Left cardiac atrium (tissue), 4 donors: ENCODE measurements around the gene ACSM3. TPM values are rescaled to one million over a fixed set of nuclear protein-coding genes. Genes with fewer than 3 reads are reported as not detected.
"Not testable (repeated sequence)": the region's sequence is repeated elsewhere in the genome, so short reads cannot be mapped to it uniquely, and the experiment has no call there.

Experiments used
- ATAC-seq, 2 donors: fragments of 200-7000 bp; cut with Tn5 transposase; one replicate each; pipeline ENCODE4 v1.9.1; 2020; ENCODE audit warnings: mild to moderate bottlenecking in 2 of 2, moderate library complexity in 2 of 2
- DNase-seq: peaks from one replicate; pipeline ENCODE4 v3.0.0-alpha.2; 2020
- intact Hi-C, 2 donors: fragments of 100-400 bp; cut with DNase I; formaldehyde crosslinking; loops; one replicate each; pipeline versions ENCODE4 v1.14.1 to v1.15.1; 2022 to 2023
- total RNA-seq, 2 donors: library from RNA; stranded (reverse); fragmentation: NEBNext Ultra II Directional; extraction: Animal tissue kit (Norgen Biotek cat#: 25700); gene quantifications; one replicate each; pipeline ENCODE4 v1.2.1, GENCODE V29; 2021
- donor health status: DM: no; HTN: yes; CAD: no.
- donor health status: DM: no; HTN: yes; CAD: no; lungs with severe emphysema.
- donor health status: DM: yes; HTN: yes; CAD: no.
- donor health status: Dilated cardiomyopathy.

The ACSM3 gene
- total RNA-seq, 2 donors from 2014 or later = 8.9 to 11.8 TPM

DNA sequence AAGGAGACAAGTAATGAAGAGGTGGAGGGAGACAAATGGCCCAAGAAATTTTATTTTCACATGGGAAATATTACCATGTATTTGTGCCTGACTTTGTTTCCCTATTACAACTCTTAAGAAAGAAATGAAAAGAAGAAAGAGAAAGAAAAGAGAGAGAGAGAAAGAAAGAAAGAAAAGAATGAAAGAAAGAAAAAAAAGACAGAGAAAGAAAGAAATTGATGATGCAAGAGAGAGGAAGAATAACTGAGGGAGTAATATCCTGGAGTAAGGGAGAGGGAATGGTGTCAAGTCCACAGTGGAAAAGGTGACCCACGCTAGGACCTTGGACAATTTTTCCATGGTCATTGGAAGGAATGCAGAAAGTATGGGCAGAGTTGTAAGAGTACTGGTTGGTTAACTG, 10.1 kb upstream of the ACSM3 start:
- ATAC-seq = no peak
- no peak for DNase-seq
- intact Hi-C loops = no loop called here

DNA sequence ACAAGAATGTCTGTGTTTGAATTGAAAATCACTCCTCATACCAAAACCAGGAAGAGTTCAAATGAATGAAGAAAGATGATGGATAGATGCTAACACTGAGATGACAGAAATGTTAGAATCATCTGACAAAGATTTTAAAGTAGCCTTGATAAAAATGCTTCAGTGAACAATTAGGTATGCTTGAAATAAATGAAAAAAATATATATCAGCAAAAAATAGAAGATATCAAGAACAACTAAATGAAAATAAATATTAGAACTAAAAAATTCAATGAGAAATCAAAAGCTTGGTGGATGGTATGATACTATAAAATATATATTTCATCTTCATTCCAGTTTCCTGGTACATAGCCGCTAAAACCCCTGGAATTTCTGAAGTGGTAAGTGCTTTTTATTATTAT, 8.6 kb upstream of the ACSM3 start:
- ATAC-seq (no peak), DNase-seq (no peak)
- intact Hi-C loops = no loop called here

DNA sequence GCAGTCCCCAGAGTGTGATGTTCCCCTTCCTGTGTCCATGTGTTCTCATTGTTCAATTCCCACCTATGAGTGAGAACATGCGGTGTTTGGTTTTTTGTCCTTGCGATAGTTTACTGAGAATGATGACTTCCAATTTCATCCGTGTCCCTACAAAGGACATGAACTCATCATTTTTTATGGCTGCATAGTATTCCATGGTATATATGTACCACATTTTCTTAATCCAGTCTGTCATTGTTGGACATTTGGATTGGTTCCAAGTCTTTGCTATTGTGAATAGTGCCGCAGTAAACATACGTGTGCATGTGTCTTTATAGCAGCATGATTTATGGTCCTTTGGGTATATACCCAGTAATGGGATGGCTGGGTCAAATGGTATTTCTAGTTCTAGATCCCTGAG, 8.0 kb upstream of the ACSM3 start:
- DNase-seq, ATAC-seq, intact Hi-C loops: not testable (repeated sequence)

DNA sequence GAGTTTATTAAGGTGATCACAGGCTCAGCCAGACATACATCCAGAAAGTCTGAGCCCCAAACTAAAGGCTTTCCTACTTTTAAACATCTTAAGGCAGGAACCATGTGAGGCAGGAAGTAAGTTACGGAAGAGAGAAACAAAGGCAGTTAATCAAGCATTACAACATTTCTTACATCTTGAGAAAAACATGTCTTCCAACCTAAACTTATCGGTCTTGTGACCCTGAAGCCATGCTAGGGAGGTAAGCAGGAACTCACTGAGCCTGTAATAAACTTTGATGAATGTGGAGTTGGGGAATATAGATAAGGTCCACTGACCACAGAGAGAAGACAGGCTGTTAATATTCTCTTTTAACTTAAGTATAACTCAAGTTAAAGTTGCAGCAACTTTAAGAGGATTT, 3.5 kb upstream of the ACSM3 start:
- intact Hi-C loops = no loop called here
- no peak for DNase-seq
- no peak for ATAC-seq

DNA sequence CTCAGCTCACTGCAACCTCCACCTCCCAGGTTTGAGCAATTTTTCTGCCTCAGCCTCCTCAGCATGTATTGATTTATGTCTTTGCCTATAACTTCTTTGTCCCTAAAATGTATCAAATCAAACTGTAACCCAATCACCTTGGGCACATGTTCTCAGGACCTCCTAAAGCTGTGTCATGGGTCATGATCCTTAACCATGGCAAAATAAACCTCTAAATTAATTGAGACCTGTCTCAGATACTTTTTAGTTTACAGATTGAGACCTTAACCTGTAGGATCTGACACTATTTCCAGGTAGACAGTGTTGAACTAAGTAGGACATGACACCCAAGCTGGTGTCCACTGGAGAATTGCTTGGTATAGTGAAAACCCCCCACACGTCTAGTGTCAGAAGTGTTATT, 2.6 kb upstream of the ACSM3 start:
- intact Hi-C loops = no loop called here
- ATAC-seq (no peak), DNase-seq (no peak)

DNA sequence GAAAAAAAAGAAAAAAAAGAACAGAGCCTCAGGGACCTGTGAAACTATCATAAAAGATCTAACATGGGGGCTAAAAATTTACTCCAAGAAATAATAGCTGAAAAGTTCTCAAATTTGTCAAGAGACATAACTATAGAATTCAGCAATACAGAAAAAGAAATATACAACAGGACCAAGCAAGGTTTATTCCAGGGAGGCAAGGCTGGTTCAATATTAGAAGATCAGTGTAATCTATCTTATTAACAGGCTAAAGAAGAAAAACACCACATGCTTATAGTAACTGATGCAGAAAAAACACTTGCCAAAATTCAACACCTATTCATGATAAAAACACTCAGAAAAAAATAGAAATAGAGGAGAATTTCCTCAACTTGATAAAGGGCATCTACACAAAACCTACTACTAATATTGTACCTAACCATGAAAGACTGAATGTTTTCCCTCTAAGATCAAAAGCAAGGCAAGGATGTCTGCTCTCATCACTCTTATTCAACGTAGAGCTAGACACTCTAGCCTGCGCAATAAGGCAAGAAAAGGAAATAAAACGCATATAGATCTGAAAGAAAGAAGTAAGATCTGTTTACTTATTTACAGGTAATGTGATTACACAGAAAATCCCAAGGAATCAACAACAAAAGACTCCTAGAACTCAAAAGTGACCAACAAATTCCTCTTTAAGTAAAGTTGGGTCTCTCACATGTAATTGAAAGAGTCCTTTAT, 1.2 kb upstream of the ACSM3 start:
- DNase-seq (no peak), ATAC-seq (no peak)
- intact Hi-C loops = no loop called here

DNA sequence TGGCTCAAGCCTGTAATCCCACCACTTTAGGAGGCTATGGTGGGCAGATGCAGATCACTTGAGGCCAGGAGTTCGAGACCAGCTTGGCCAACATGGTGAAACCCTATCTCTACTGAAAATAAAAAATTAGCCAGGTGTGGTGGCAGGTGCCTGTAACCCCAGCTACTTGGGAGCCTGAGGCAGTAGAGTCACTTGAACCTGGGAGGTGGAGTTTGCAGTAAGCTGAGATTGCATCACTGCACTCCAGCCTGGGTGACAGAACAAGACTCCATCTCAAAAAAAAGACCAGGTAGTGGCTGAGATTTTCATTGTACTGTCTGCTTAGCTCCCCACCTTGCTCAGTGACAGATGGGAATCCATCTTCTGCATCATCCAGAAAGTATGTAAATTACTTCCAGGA, 634 bp downstream of the ACSM3 start:
- ATAC-seq, DNase-seq, intact Hi-C loops: not testable (repeated sequence)

DNA sequence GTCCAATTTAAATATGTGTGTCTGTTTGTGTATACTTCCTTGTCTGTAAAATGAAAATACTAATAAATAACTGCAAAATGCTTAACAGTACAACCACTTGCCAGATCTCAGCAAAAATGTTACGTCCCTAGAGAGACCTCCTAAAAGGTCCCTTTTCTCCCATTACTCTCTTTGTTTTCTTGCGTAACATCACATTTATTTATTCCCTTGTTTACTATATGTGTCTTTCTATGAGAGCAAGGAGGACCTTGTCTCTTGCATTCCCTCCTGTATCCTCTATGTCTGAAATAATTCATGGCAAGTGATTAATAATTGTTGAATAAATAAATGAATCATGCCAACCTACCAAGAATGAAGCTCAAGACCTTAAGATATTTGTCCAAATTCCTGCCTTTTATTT, 1.9 kb downstream of the ACSM3 start:
- intact Hi-C loops = no loop called here
- no peak for DNase-seq
- ATAC-seq = no peak

DNA sequence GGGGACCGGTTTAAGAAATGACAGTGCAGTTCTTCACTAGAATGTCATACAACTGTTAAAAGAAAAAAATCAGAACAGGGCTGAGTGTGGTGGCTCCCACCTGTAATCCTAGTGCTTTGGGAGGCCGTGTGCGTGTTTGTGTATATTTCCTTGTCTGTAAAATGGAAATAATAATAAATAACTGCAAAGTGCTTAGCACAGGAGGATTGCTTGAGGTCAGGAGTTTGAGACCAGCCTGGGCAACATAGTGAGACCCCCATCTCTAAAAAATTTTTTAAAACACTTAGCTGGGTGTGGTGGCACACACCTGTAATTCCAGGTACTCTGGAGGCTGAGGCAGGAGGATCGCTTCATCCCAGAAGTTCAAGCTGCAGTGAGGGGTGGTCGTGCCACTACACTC, 2.5 kb downstream of the ACSM3 start:
- intact Hi-C loops = no loop called here
- no peak for ATAC-seq

DNA sequence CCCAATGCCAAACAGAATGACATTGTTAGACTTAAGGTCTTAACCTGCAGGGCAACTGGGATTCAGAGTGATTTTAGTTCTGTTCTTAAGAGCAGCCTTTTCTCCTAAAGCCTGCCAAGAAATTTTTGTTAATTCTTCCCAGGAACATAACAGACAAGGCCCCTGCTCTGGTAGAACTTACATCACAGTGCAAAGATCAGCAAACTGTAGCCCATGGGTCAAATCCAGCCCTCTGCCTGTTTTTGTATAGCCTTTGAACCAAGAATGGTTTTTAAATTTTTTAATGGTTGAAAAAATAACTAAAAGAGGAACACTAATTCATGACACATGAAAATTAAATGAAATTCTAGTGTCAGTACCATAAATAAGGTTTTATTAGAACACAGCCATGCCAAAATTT, 3.8 kb downstream of the ACSM3 start:
- intact Hi-C loops = no loop called here
- no peak for DNase-seq
- no peak for ATAC-seq

More for the DNA sequence above, 2.5 kb downstream of the ACSM3 start:
- DNase-seq = no peak

DNA sequence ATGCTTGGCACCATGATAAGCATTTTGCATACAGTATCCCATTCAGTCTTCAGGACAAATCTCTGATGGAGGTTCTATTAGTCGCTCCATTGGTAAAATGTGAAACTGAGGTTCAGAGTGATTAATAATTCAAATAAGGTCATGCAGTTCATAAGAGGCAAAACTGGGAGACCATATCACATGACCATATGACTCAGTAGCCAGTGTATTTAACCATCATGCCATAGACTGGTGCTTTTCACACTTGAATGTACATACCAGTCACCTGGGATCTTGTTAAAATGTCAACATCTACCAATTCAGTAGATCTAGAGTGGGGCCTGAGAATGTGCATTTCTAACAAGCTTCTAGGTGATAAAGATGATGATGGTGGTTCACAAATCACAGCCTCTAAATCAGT, 4.3 kb downstream of the ACSM3 start:
- no peak for DNase-seq
- intact Hi-C loops = no loop called here
- no peak for ATAC-seq

DNA sequence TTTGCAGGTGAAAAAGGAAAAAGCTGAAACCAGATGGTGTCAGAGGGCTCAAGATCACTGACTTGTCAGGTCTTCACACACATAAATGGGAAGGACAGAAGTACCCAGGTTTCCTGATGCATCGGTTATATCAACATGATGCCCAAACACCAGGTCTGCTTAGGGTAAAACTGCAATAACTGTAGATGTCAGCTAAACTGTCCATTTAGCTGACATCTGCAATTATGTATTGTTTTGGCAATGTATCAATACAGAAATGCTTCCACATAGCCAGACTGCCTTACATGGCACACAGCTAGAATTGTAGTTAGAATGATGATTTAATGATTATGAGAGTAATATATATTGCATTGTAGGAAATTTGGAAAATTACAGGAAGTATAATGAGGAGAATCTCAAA, 5.0 kb downstream of the ACSM3 start:
- ATAC-seq = no peak
- DNase-seq = no peak
- intact Hi-C loops = no loop called here

DNA sequence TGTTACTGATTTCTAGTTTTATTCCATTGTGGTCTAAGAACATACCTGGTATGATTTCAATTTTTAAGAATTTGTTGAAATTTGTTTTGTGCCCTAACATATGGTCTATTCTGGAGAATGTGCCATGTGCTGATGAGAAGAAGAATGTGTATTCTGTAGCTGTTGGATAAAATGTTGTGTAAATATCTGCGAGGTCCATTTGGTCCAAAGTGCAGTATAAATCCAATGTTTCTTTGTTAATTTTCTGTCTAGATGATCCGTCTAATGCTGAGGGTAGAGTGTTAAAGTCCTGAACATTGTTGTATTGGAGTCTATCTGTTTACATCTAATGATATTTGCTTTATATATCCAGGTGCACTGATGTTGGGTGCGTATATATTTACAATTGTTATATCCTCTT, 9.9 kb downstream of the ACSM3 start:
- ATAC-seq (no peak), DNase-seq (no peak)
- intact Hi-C loops = no loop called here

DNA sequence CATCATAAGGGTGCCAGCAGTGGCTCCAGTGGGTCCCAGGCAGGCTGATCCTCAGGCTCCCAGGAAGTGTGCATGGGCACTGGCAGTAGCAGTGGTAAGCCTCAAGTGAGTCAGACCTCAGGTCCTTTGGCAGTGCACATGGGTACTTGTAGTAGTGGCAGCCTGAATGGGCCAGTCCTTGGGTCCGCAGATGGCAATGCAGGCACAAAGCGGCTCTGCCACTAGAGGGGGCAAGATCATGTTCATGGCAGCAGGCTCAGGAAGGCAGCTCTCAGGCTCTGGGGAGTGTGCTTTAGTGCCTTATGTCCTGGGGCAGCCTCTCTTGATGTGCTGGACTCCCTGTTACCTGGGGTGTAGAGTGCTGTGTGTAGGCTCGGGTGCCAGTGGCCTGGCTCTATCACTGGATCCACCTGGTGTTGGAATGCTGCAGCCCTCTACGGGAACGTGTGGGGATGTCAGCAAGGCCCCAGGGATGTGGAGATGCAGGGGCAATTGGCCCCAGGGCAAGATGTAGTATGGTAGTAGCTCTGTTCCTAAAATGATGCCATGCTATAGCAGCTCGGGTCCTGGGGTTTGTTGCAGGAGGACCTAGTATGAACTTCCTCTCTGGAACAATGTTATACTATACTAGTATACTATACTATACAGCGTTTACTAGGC, 11.0 kb downstream of the ACSM3 start:
- peak; percentile 34 to 42 for ATAC-seq
- peak; percentile 21 for DNase-seq
- intact Hi-C loops = no loop called here

DNA sequence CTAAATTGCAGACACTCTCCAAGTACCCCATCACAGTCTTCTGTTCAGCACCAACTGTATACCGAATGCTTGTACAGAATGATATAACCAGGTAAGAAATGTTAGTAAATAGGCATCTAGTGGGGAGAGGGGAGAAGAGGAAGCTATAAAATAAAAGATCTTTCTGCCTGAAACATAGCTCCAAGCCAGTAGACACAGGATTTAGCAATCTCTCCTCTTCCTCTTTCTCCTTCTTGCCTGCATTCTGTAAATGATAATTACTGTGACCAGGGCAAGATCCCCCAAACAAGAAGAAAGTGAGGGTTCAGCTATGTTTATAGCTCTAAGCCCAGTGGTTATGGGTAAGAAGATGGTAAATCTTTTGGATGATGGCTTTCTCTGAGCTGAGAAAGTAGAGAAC, 17.9 kb downstream of the ACSM3 start:
- no peak for ATAC-seq

DNA sequence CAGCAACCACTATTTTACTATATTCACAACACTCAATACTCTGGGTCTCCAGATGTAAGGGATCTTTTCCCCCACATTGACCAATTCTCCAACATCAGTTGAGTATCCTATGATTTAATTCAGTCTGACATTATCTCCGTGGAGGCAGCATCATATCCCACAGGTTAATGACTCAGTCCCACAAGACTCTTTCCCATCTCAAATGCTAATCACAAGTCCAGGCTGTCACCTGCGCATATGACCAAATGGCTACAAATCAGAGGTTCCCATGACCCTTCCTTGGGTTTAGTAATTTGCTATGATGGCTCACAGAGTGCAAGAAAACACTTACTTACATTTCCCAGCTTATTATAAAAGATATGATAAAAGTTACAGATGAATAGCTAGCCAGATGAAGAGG, 18.7 kb downstream of the ACSM3 start:
- no peak for DNase-seq
- no peak for ATAC-seq
- intact Hi-C loops = no loop called here

More for the DNA sequence above, 17.9 kb downstream of the ACSM3 start:
- no peak for DNase-seq
- intact Hi-C loops = no loop called here

DNA sequence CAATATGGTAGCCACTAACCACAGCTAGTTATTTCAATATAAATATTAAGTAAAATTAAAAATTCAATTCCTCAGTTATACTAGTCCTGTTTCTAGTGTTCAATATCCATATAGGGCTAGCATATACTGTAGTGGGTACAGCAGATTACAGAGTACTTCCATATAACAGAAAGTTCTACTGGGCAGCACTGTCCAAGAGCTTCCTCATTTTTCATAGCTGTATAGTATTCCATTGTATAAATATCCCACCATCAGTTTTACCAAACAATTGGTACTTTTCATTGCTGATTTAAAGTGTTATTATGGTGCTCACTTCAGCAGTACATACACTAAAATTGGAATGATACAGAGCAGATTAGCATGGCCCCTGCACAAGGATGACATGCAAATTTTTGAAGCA, 20.4 kb downstream of the ACSM3 start:
- intact Hi-C loops = no loop called here
- no peak for DNase-seq
- no peak for ATAC-seq

DNA sequence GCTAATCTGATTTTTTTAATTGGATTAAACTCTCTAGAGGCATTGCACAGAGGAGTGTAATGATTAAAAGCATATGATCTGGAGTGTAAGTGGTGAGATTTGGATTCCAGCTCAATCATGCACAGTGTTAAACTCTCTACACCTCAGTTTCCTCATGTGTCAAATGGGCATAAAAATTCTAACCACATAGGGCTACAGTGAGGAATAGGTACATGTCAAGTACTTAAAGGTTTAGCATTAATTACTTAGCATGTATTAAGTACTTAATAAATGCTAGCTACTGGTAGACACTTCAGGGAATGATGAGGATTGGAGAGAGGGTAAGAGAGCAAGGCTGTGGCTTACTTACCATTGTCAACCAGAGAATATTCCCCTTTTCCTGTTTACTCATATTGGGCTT, 25.3 kb downstream of the ACSM3 start:
- no peak for DNase-seq
- intact Hi-C loops = no loop called here
- no peak for ATAC-seq

DNA sequence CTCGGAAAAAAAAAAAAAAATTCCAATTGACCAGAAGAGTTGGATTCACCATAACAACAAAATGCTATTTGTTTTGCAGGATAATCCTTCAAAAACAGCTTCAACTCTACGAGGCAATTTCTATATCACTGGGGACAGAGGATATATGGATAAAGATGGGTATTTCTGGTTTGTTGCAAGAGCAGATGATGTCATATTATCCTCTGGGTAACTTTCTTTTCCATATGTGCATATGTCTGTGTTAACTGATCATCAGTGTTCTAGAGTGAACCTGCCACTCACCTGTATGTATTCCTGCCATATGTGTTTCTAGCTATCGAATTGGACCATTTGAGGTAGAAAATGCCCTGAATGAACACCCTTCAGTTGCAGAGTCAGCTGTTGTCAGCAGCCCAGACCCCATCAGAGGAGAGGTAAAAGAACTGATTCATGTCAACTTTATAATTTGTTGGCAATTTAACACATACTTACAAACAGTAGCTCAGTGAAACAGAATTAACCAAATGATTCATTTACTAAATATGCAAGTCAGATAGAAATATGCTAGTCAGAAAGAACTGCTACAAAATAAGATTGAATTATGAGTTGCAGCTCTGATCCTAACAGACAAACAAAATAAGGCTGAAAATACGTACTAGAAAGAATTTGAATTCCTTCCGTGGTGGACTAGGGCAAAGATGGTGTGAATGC, 28.3 kb downstream of the ACSM3 start:
- intact Hi-C loops = no loop called here
- no peak for ATAC-seq

DNA sequence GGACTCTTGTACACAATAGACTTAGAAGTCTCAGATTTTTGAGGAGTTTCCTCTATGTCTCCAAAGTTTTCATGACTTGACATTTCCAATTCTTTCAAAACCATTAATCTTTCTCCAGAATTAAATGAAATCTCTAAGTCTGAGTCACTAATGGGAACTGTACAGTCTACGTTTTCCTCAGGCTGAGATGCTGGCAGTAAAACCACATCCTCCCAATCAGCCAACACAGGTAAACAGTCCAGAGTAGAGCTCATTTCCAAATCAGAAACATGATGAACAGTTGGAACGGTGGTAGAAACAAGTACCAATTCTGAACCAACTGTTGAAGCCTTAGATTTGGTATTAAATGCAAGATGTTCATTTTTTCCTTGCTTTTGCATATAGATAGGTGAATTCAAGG, 34.5 kb downstream of the ACSM3 start:
- ATAC-seq = no peak
- intact Hi-C loops = loop anchor here in 1 of 2 donors (5.0 kb wide), 1 partner anchor 284 kb away; no protein-coding TSS in a partner anchor
- no peak for DNase-seq

More for the DNA sequence above, 28.3 kb downstream of the ACSM3 start:
- no peak for DNase-seq
